WTC11 (cell line): ENCODE results near the gene DTNBP1. TPM values are rescaled to one million over a fixed set of nuclear protein-coding genes. Genes with fewer than 3 reads are reported as not detected.

Experiments used
- ATAC-seq: fragments of 200-7000 bp; cut with Tn5 transposase; 2 replicates; pipeline ENCODE4 v1.10.0; 2021; ENCODE audit warnings: mild to moderate bottlenecking, moderate library complexity
- CTCF ChIA-PET: fragments of 300-600 bp; sonication (Branson Sonifier 250); formaldehyde crosslinking; loops from one replicate; lab custom pipeline; 2021; ENCODE audit warnings: antibody characterized with exemption; lab: Charles Lee
- POLR2A ChIA-PET: fragments of 350-600 bp; sonication (Branson Sonifier 250); formaldehyde crosslinking; loops from one replicate; lab custom pipeline; 2021; ENCODE audit warnings: antibody characterized with exemption; lab: Charles Lee
- DNase-seq: peaks from one replicate; pipeline ENCODE4 v3.0.0; 2021; ENCODE audit warnings: low spot score
- H3K27ac Mint-ChIP-seq: 2 replicates; pipeline ENCODE4 v1.8.0; 2021; ENCODE audit warnings: mixed read lengths
- H3K27me3 Mint-ChIP-seq: 2 replicates; pipeline ENCODE4 v1.8.0; 2021; ENCODE audit warnings: low read depth, mild to moderate bottlenecking, moderate library complexity, mixed read lengths
- H3K36me3 Mint-ChIP-seq: 2 replicates; pipeline ENCODE4 v1.8.0; 2021; ENCODE audit warnings: mixed read lengths
- H3K4me1 Mint-ChIP-seq: 2 replicates; pipeline ENCODE4 v1.8.0; 2022; ENCODE audit warnings: mixed read lengths
- H3K4me3 Mint-ChIP-seq: 2 replicates; pipeline ENCODE4 v1.8.0; 2021; ENCODE audit warnings: mild to moderate bottlenecking, moderate library complexity, mixed read lengths
- H3K9me3 Mint-ChIP-seq: 2 replicates; pipeline ENCODE4 v1.8.0; 2021; ENCODE audit warnings: mixed read lengths
- EMX1 ChIP-seq: fragments of 250-450 bp; sonication (Bioruptor Pico); IDR thresholded peaks from 2 replicates; pipeline ENCODE4 v1.8.0; 2021; ENCODE audit warnings: mild to moderate bottlenecking
- ESRRA ChIP-seq: sonication (generic); formaldehyde crosslinking; IDR thresholded peaks from 2 replicates; pipeline ENCODE4 v1.8.1; 2022; ENCODE audit warnings: mild to moderate bottlenecking, missing genetic modification reagents, borderline replicate concordance
- ETV6 ChIP-seq: sonication (generic); formaldehyde crosslinking; IDR thresholded peaks from 2 replicates; pipeline ENCODE4 v1.8.1; 2022; ENCODE audit warnings: mild to moderate bottlenecking, missing genetic modification reagents
- FOXP1 ChIP-seq: sonication (generic); formaldehyde crosslinking; IDR thresholded peaks from 2 replicates; pipeline ENCODE4 v1.8.0; 2022; ENCODE audit warnings: missing genetic modification reagents, mild to moderate bottlenecking, moderate library complexity, borderline replicate concordance
- GABPB1 ChIP-seq: sonication (generic); formaldehyde crosslinking; IDR thresholded peaks from 2 replicates; pipeline ENCODE4 v1.8.1; 2023; ENCODE audit warnings: mild to moderate bottlenecking, missing genetic modification reagents
- GRHL2 ChIP-seq: fragments of 250-450 bp; sonication (Bioruptor Pico); IDR thresholded peaks from 2 replicates; pipeline ENCODE4 v1.8.0; 2022; ENCODE audit warnings: mild to moderate bottlenecking, moderate library complexity; ENCODE audit not compliant: insufficient replicate concordance, severe bottlenecking
- IRF2 ChIP-seq: sonication (generic); formaldehyde crosslinking; IDR thresholded peaks from 2 replicates; pipeline ENCODE4 v1.8.0; 2022; ENCODE audit warnings: low read depth, missing genetic modification reagents, borderline replicate concordance
- JUN ChIP-seq: sonication (generic); formaldehyde crosslinking; IDR thresholded peaks from 2 replicates; pipeline ENCODE4 v1.8.0; 2023; ENCODE audit warnings: mild to moderate bottlenecking, missing genetic modification reagents
- MXD4 ChIP-seq: fragments of 250-450 bp; sonication (Bioruptor Pico); IDR thresholded peaks from 2 replicates; pipeline ENCODE4 v1.8.0; 2021; ENCODE audit warnings: mild to moderate bottlenecking, moderate library complexity, borderline replicate concordance
- NFYB ChIP-seq: sonication (generic); formaldehyde crosslinking; conservative IDR thresholded peaks from 2 replicates; pipeline ENCODE4 v1.8.0; 2022; ENCODE audit warnings: low read depth, missing genetic modification reagents
- NR1H2 ChIP-seq: sonication (generic); formaldehyde crosslinking; IDR thresholded peaks from 2 replicates; pipeline ENCODE4 v1.9.0; 2021; ENCODE audit warnings: mild to moderate bottlenecking, moderate library complexity, missing genetic modification reagents
- OVOL2 ChIP-seq: fragments of 250-450 bp; sonication (Bioruptor Pico); IDR thresholded peaks from 2 replicates; pipeline ENCODE4 v1.9.0; 2021; ENCODE audit warnings: mild to moderate bottlenecking, borderline replicate concordance
- SP1 ChIP-seq: sonication (generic); formaldehyde crosslinking; conservative IDR thresholded peaks from 2 replicates; pipeline ENCODE4 v1.8.1; 2022; ENCODE audit warnings: missing genetic modification reagents
- TCF7 ChIP-seq: sonication (generic); formaldehyde crosslinking; IDR thresholded peaks from 2 replicates; pipeline ENCODE4 v1.8.0; 2022; ENCODE audit warnings: mild to moderate bottlenecking, low read depth, missing genetic modification reagents, moderate library complexity
- TEAD4 ChIP-seq: sonication (generic); formaldehyde crosslinking; IDR thresholded peaks from 2 replicates; pipeline ENCODE4 v1.8.0; 2022; ENCODE audit warnings: mild to moderate bottlenecking, missing genetic modification reagents
- ZNF317 ChIP-seq: sonication (generic); formaldehyde crosslinking; IDR thresholded peaks from 2 replicates; pipeline ENCODE4 v1.8.1; 2023; ENCODE audit warnings: low read depth, mild to moderate bottlenecking, moderate library complexity, missing genetic modification reagents, borderline replicate concordance
- ZNF423 ChIP-seq: fragments of 250-450 bp; sonication (Bioruptor Pico); IDR thresholded peaks from 2 replicates; pipeline ENCODE4 v2.1.2; 2022; ENCODE audit warnings: mild to moderate bottlenecking, moderate library complexity
- ZNF671 ChIP-seq: fragments of 250-450 bp; sonication (Bioruptor Pico); IDR thresholded peaks from 2 replicates; pipeline ENCODE4 v1.8.0; 2021; ENCODE audit warnings: mild to moderate bottlenecking
- total RNA-seq: library from RNA; stranded (reverse); gene quantifications from 3 replicates; pipeline ENCODE4 v1.2.3, GENCODE V29; 2021
- TF ChIP-seq, protein P1 (sequence below): sonication (generic); formaldehyde crosslinking; IDR thresholded peaks from 2 replicates; pipeline ENCODE4 v1.8.0; 2022; ENCODE audit warnings: mild to moderate bottlenecking, missing genetic modification reagents
- TF ChIP-seq, protein P2 (sequence below): fragments of 250-450 bp; sonication (Bioruptor Pico); conservative IDR thresholded peaks from 2 replicates; pipeline ENCODE4 v1.9.0; 2021; ENCODE audit warnings: mild to moderate bottlenecking
- TF ChIP-seq, protein P3 (sequence below): sonication (generic); formaldehyde crosslinking; IDR thresholded peaks from 2 replicates; pipeline ENCODE4 v1.8.1; 2023; ENCODE audit warnings: mild to moderate bottlenecking, moderate library complexity, missing genetic modification reagents
- TF ChIP-seq, protein P4 (sequence below): sonication (generic); formaldehyde crosslinking; IDR thresholded peaks from 2 replicates; pipeline ENCODE4 v1.8.1; 2023; ENCODE audit warnings: mild to moderate bottlenecking, missing genetic modification reagents
- TF ChIP-seq, protein P5 (sequence below): fragments of 250-450 bp; sonication (Bioruptor Pico); IDR thresholded peaks from 2 replicates; pipeline ENCODE4 v1.8.0; 2021; ENCODE audit warnings: mild to moderate bottlenecking
- TF ChIP-seq, protein P6 (sequence below): fragments of 250-450 bp; sonication (Bioruptor Pico); IDR thresholded peaks from 2 replicates; pipeline ENCODE4 v1.9.0; 2021; ENCODE audit warnings: mild to moderate bottlenecking, borderline replicate concordance

DTNBP1 gene
- total RNA-seq, 1 experiment from 2014 or later, result 15.1 TPM

DNA sequence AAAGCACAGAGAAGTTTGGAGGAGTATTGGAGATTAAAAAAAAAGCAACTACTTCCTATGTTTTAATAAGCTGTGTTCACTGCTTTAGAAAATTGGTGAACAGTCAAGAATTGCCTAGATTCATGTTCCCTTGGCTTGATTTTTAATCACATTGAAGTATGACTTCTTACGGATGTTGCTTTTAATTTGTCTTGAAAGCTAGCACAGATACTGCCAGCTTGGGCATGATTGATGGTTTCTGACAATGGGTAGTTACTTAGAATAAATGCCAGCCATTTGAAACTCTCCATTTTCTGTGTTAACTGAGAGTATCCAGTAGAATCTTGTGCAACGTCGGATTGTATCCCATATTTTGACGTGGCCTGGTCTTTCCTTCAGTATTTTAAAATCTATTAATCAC is 178.0 kb downstream of the DTNBP1 start:
- Mint-ChIP-seq H3K36me3 (peaks cover 23% of the 10 kb centered on the region), H3K4me3 (no peak overlapping the region), H3K4me1 (peaks cover 83% of the 10 kb centered on the region), H3K27me3 (no peaks in the 10 kb centered on the region), H3K27ac (peak overlapping the region; percentile 23), H3K9me3 (no peaks in the 10 kb centered on the region)
- ChIA-PET CTCF (interaction anchor here (1.0 kb wide), 1 partner anchor 72 kb away, joined by 3 read pairs; no protein-coding TSS in a partner anchor), POLR2A (no interaction called here)
- TF ChIP-seq EMX1, result no peak
- TF ChIP-seq, protein P1, sequence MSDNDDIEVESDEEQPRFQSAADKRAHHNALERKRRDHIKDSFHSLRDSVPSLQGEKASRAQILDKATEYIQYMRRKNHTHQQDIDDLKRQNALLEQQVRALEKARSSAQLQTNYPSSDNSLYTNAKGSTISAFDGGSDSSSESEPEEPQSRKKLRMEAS (CRISPR knock-in tag), result no peak
- no peak for TF ChIP-seq NR1H2 (CRISPR knock-in tag)
- TF ChIP-seq ZNF423 (CRISPR knock-in tag), result no peak
- TF ChIP-seq, protein P2, sequence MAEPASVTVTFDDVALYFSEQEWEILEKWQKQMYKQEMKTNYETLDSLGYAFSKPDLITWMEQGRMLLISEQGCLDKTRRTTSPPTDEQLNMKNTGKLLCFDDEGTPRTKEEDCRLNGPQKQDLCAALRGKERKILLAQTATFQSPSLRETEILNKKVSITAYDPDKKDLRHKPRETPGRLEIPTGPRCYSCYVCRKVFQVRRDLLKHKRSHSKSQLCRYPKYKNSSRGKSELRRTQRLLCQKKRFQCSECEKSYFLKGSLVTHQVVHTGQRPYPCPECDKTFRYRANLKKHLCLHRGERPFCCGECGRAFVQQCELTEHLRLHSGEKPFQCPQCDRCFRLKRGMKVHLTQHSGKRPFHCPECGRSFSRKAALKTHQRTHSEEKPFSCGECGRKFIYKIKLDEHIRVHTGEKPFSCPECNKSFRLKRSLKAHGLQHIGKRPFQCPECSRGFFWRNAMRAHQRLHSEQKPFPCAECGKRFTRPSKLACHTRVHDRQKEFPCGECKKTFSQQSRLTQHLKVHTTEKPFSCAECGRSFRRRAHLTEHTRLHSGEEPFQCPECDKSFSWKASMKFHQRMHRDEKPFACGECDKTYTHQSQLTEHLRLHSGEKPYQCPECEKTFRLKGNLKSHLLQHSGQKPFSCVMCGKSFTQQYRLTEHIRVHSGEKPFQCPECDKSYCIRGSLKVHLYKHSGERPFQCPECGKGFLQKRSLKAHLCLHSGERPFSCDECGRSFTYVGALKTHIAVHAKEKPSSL (CRISPR knock-in tag), result no peak
- DNase-seq (no peak), ATAC-seq (no peak)

DNA sequence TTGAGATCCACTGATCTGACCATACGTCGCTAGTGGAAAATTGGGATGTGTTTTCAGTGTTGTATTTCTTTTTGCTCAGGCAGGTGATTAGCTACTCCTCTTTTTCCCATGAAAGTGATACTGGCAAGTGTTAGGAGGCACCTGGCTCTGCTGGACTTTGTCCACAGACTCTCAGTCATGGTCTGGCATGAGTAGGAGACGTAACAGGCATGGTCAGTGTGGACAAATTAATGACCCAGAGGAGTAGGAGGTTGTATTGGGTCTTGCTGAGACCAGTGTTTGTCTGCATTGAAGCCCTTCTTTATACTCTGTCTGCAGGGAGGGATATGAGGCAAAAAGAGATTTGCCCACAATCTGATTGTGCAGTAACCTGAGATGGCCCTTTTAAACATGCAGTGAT is 178.7 kb downstream of the DTNBP1 start:
- ATAC-seq (no peak), DNase-seq (no peak)
- no peak overlapping the region for H3K4me3 Mint-ChIP-seq
- peaks cover 83% of the 10 kb centered on the region for H3K4me1 Mint-ChIP-seq
- TF ChIP-seq GRHL2 (CRISPR knock-in tag) (no peak), IRF2 (CRISPR knock-in tag) (no peak), ZNF671 (no peak), OVOL2 (CRISPR knock-in tag) (no peak), TCF7 (CRISPR knock-in tag) (no peak), FOXP1 (no peak), ESRRA (CRISPR knock-in tag) (no peak), MXD4 (CRISPR knock-in tag) (no peak), GABPB1 (CRISPR knock-in tag) (no peak)
- TF ChIP-seq, protein P3, sequence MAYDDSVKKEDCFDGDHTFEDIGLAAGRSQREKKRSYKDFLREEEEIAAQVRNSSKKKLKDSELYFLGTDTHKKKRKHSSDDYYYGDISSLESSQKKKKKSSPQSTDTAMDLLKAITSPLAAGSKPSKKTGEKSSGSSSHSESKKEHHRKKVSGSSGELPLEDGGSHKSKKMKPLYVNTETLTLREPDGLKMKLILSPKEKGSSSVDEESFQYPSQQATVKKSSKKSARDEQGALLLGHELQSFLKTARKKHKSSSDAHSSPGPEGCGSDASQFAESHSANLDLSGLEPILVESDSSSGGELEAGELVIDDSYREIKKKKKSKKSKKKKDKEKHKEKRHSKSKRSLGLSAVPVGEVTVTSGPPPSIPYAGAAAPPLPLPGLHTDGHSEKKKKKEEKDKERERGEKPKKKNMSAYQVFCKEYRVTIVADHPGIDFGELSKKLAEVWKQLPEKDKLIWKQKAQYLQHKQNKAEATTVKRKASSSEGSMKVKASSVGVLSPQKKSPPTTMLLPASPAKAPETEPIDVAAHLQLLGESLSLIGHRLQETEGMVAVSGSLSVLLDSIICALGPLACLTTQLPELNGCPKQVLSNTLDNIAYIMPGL (CRISPR knock-in tag), result no peak
- H3K27ac Mint-ChIP-seq, result peak overlapping the region; percentile 23
- ChIA-PET CTCF (interaction anchor here (1.0 kb wide), 1 partner anchor 71 kb away, joined by 3 read pairs; no protein-coding TSS in a partner anchor), POLR2A (no interaction called here)
- H3K9me3 Mint-ChIP-seq, result no peaks in the 10 kb centered on the region
- no peaks in the 10 kb centered on the region for H3K27me3 Mint-ChIP-seq
- peaks cover 20% of the 10 kb centered on the region for H3K36me3 Mint-ChIP-seq

DNA sequence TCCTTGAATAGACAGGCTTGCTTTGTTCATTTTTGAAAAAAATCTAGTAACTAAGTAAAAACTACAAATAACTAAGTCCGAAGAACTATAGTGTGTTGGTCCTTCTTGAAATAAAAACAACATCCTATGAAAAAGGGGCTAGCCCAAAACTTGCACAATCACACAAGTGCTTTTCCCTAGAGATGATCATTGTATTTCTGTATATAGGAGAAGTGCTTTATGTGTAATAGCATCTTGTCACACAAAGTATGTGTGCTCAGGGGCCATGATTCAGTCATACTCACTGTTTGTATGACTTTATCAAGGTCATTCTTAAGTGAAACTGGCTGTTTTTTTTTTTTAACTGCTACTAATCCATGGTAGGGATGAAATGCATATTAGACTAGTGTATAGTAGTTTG is 179.8 kb downstream of the DTNBP1 start:
- Mint-ChIP-seq H3K4me1 (peaks cover 83% of the 10 kb centered on the region), H3K36me3 (peaks cover 12% of the 10 kb centered on the region), H3K9me3 (no peaks in the 10 kb centered on the region), H3K27me3 (no peaks in the 10 kb centered on the region), H3K4me3 (no peak overlapping the region), H3K27ac (no peak overlapping the region)
- DNase-seq, result no peak
- ChIA-PET POLR2A (no interaction called here), CTCF (no interaction called here)
- ATAC-seq, result no peak
- TF ChIP-seq ETV6 (CRISPR knock-in tag), result no peak
- TF ChIP-seq, protein P4, sequence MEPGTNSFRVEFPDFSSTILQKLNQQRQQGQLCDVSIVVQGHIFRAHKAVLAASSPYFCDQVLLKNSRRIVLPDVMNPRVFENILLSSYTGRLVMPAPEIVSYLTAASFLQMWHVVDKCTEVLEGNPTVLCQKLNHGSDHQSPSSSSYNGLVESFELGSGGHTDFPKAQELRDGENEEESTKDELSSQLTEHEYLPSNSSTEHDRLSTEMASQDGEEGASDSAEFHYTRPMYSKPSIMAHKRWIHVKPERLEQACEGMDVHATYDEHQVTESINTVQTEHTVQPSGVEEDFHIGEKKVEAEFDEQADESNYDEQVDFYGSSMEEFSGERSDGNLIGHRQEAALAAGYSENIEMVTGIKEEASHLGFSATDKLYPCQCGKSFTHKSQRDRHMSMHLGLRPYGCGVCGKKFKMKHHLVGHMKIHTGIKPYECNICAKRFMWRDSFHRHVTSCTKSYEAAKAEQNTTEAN (CRISPR knock-in tag), result no peak
- TF ChIP-seq SP1, result no peak
- no peak for TF ChIP-seq TEAD4
- TF ChIP-seq, protein P5, sequence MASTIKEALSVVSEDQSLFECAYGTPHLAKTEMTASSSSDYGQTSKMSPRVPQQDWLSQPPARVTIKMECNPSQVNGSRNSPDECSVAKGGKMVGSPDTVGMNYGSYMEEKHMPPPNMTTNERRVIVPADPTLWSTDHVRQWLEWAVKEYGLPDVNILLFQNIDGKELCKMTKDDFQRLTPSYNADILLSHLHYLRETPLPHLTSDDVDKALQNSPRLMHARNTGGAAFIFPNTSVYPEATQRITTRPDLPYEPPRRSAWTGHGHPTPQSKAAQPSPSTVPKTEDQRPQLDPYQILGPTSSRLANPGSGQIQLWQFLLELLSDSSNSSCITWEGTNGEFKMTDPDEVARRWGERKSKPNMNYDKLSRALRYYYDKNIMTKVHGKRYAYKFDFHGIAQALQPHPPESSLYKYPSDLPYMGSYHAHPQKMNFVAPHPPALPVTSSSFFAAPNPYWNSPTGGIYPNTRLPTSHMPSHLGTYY (CRISPR knock-in tag), result no peak
- TF ChIP-seq, protein P6, sequence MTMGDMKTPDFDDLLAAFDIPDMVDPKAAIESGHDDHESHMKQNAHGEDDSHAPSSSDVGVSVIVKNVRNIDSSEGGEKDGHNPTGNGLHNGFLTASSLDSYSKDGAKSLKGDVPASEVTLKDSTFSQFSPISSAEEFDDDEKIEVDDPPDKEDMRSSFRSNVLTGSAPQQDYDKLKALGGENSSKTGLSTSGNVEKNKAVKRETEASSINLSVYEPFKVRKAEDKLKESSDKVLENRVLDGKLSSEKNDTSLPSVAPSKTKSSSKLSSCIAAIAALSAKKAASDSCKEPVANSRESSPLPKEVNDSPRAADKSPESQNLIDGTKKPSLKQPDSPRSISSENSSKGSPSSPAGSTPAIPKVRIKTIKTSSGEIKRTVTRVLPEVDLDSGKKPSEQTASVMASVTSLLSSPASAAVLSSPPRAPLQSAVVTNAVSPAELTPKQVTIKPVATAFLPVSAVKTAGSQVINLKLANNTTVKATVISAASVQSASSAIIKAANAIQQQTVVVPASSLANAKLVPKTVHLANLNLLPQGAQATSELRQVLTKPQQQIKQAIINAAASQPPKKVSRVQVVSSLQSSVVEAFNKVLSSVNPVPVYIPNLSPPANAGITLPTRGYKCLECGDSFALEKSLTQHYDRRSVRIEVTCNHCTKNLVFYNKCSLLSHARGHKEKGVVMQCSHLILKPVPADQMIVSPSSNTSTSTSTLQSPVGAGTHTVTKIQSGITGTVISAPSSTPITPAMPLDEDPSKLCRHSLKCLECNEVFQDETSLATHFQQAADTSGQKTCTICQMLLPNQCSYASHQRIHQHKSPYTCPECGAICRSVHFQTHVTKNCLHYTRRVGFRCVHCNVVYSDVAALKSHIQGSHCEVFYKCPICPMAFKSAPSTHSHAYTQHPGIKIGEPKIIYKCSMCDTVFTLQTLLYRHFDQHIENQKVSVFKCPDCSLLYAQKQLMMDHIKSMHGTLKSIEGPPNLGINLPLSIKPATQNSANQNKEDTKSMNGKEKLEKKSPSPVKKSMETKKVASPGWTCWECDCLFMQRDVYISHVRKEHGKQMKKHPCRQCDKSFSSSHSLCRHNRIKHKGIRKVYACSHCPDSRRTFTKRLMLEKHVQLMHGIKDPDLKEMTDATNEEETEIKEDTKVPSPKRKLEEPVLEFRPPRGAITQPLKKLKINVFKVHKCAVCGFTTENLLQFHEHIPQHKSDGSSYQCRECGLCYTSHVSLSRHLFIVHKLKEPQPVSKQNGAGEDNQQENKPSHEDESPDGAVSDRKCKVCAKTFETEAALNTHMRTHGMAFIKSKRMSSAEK (CRISPR knock-in tag), result no peak
- TF ChIP-seq ZNF317 (CRISPR knock-in tag), result no peak
- TF ChIP-seq NFYB (CRISPR knock-in tag), result no peak
- no peak for TF ChIP-seq JUN (CRISPR knock-in tag)
